Type B pancreatic cell (in vitro differentiated cells): Measurements from ENCODE around the gene LEMD1. TPM values are rescaled to one million over a fixed set of nuclear protein-coding genes. Genes with fewer than 3 reads are reported as not detected.

Source experiments
- DNase-seq: peaks from one replicate; pipeline ENCODE4 v3.0.0; 2021; ENCODE audit warnings: mixed read lengths; ENCODE audit not compliant: unreplicated experiment; ENCODE audit errors: extremely low spot score
- H3K27ac Mint-ChIP-seq: 2 replicates; pipeline ENCODE4 v1.8.0; 2021; ENCODE audit warnings: mild to moderate bottlenecking, mixed read lengths
- H3K27me3 Mint-ChIP-seq: 2 replicates; pipeline ENCODE4 v1.8.0; 2021; ENCODE audit warnings: mixed read lengths
- H3K36me3 Mint-ChIP-seq: 2 replicates; pipeline ENCODE4 v1.8.0; 2021; ENCODE audit warnings: mixed read lengths
- H3K4me1 Mint-ChIP-seq: one replicate; pipeline ENCODE4 v1.8.0; 2021; ENCODE audit warnings: mixed read lengths; ENCODE audit not compliant: unreplicated experiment
- H3K4me3 Mint-ChIP-seq: 2 replicates; pipeline ENCODE4 v1.8.0; 2021; ENCODE audit warnings: mild to moderate bottlenecking, mixed read lengths
- H3K9me3 Mint-ChIP-seq: 2 replicates; pipeline ENCODE4 v1.8.0; 2021; ENCODE audit warnings: mixed read lengths
- CTCF ChIP-seq: fragments of 200-600 bp; sonication (generic); conservative IDR thresholded peaks from 2 replicates; pipeline ENCODE4 v1.5.0; 2021; ENCODE audit warnings: antibody characterized with exemption, mild to moderate bottlenecking
- total RNA-seq: library from RNA; stranded (reverse); gene quantifications from 2 replicates; pipeline ENCODE4 v1.2.1, GENCODE V29; 2021; ENCODE audit warnings: low replicate concordance

The LEMD1 gene
- total RNA-seq, 1 donor from 2014 or later: 5.5 TPM

DNA sequence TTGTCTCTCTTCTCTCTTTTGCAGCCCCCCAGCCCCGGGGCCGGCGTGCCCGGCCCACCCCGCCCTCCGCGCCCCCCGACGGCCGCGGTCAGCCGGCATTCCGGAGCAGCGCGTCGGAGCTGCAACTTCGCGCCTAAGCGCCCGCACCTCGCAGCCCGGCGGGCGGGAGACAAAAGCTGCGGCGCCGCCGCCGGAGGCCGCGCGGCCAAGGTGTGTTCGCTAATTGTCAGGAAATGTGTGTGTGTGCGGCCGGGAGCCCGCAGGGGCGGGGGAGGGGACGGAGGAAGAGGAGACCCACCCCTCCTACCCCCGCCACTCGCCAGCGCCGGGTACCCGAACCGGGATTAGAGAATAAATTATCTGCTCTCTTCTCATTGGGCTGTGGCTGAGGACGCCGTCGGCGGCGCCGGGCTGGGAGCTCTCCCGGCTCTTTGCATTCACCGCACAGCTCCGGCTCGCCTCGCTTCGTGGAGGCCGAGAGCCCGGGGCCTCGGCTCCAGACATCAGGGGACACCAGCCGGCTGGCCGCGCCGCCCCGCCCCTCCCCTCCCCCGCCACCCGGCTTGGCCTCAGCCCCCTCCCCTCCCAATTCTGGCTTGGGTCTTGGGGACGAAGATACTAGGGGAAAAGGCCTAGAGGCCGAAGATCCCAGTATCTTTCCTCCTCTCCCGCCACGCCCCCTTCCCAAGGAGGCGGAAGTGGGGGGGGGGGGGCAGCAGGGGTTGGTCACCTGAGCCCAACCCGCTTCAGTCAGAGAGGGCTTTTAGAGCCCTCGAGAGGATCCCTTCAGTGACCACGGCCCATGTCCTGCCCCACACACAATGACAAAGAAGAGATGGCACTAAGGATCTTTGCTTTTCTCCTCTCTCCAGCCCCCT is 35.3 kb upstream of the LEMD1 start:
- no peak for TF ChIP-seq CTCF
- no peaks in the 10 kb centered on the region for H3K9me3 Mint-ChIP-seq
- peak overlapping the region; percentile 63 for H3K27ac Mint-ChIP-seq
- no peaks in the 10 kb centered on the region for H3K36me3 Mint-ChIP-seq
- peaks cover 82% of the 10 kb centered on the region for H3K27me3 Mint-ChIP-seq
- no peak for DNase-seq
- peak overlapping the region; percentile 88 for H3K4me3 Mint-ChIP-seq
- peaks cover 3% of the 10 kb centered on the region for H3K4me1 Mint-ChIP-seq

GRCh38 chr1:205456383-205456867 is 34.6 kb upstream of the LEMD1 start:
- H3K9me3 Mint-ChIP-seq: no peaks in the 10 kb centered on the region
- H3K36me3 Mint-ChIP-seq: no peaks in the 10 kb centered on the region
- H3K27ac Mint-ChIP-seq: peak overlapping the region; percentile 66
- H3K4me1 Mint-ChIP-seq: peaks cover 9% of the 10 kb centered on the region
- H3K27me3 Mint-ChIP-seq: peaks cover 84% of the 10 kb centered on the region
- TF ChIP-seq CTCF: no peak
- H3K4me3 Mint-ChIP-seq: peak overlapping the region; percentile 88
- DNase-seq: no peak

GRCh38 chr1:205455581-205456382 is 33.9 kb upstream of the LEMD1 start, which contains the start of gene BLACAT1:
Gene BLACAT1, minus strand, starts transcription at chr1:205456045.
- Mint-ChIP-seq H3K36me3 (no peaks in the 10 kb centered on the region), H3K4me1 (peaks cover 15% of the 10 kb centered on the region), H3K27me3 (peaks cover 78% of the 10 kb centered on the region), H3K9me3 (no peaks in the 10 kb centered on the region), H3K27ac (peak within 1 kb of the TSS; percentile 66), H3K4me3 (peak within 1 kb of the TSS; percentile 88)
- no peak for DNase-seq
- no peak for TF ChIP-seq CTCF

DNA sequence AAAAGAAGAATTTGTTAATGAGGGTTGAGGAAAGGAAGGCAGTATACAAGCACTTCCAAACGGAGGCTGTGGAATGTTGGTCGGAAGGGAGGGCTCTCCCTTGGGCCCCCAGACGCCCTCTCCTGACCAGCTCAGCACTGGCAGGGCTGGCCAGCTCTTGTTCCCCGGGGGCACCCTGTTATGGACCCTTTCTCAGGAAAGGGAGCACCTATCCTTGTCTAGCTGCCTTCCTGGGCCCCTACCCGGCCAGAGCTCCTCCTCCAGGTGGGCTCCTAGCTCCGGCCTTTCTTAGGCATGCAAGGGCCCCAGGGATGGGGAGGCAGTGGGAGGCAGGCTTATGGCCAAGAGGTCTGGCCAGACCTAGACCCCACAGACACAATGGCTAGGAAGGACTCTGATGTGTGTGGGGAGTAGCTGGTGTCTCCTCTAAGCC is 33.1 kb upstream of the LEMD1 start:
- H3K9me3 Mint-ChIP-seq: no peaks in the 10 kb centered on the region
- H3K4me3 Mint-ChIP-seq: peak overlapping the region; percentile 72
- peaks cover 19% of the 10 kb centered on the region for H3K4me1 Mint-ChIP-seq
- H3K27me3 Mint-ChIP-seq: peaks cover 74% of the 10 kb centered on the region
- no peak for TF ChIP-seq CTCF
- H3K27ac Mint-ChIP-seq: no peak overlapping the region
- DNase-seq: no peak
- no peaks in the 10 kb centered on the region for H3K36me3 Mint-ChIP-seq

- H3K4me1 Mint-ChIP-seq: peaks cover 29% of the 10 kb centered on the region
- H3K36me3 Mint-ChIP-seq: no peaks in the 10 kb centered on the region
- peaks cover 61% of the 10 kb centered on the region for H3K27me3 Mint-ChIP-seq
- no peak overlapping the region for H3K4me3 Mint-ChIP-seq
- TF ChIP-seq CTCF: no peak
- no peaks in the 10 kb centered on the region for H3K9me3 Mint-ChIP-seq
- no peak for DNase-seq
- H3K27ac Mint-ChIP-seq: no peak overlapping the region
These were observed 31.6 kb upstream of the LEMD1 start for GRCh38 chr1:205453466-205453865.
